HepG2 (cell line): ENCODE results near the gene GGA1. TPM values are rescaled to one million over a fixed set of nuclear protein-coding genes. Genes with fewer than 3 reads are reported as not detected.

ENCODE experiments used
- CCAR2 ChIP-seq: fragments of 200-400 bp; formaldehyde crosslinking; optimal IDR thresholded peaks from 2 replicates; pipeline ENCODE3; 2018; ENCODE audit warnings: low read depth, mild to moderate bottlenecking, low read length, moderate library complexity
- CCDC6 ChIP-seq: sonication (generic); formaldehyde crosslinking; IDR thresholded peaks from 2 replicates; pipeline ENCODE4 v1.8.1; 2022; ENCODE audit warnings: mild to moderate bottlenecking, missing genetic modification reagents, moderate library complexity
- HDAC1 ChIP-seq: sonication (generic); formaldehyde crosslinking; IDR thresholded peaks from 2 replicates; pipeline ENCODE4 v1.5.1; 2020; ENCODE audit warnings: mild to moderate bottlenecking, missing genetic modification reagents
- MBD4 ChIP-seq: IDR thresholded peaks from 2 replicates; pipeline ENCODE4 v1.6.1; 2012; ENCODE audit warnings: low read length, inconsistent platforms, borderline replicate concordance
- MIER2 ChIP-seq: IDR thresholded peaks from 2 replicates; pipeline ENCODE4 v1.6.1; 2016; ENCODE audit warnings: missing biosample characterization, missing genetic modification reagents
- MTF2 ChIP-seq: sonication (generic); formaldehyde crosslinking; IDR thresholded peaks from 2 replicates; pipeline ENCODE4 v1.5.0; 2020; ENCODE audit warnings: missing genetic modification reagents, borderline replicate concordance
- MYC ChIP-seq: sonication (generic); formaldehyde crosslinking; IDR thresholded peaks from 2 replicates; pipeline ENCODE4 v1.9.0; 2021; ENCODE audit warnings: missing genetic modification reagents, borderline replicate concordance
- SRY ChIP-seq: sonication (generic); formaldehyde crosslinking; IDR thresholded peaks from 2 replicates; pipeline ENCODE4 v1.8.0; 2022; ENCODE audit warnings: mild to moderate bottlenecking, missing genetic modification reagents
- STAT5B ChIP-seq: sonication (generic); formaldehyde crosslinking; IDR thresholded peaks from 2 replicates; pipeline ENCODE4 v1.4.0; 2020; ENCODE audit warnings: missing genetic modification reagents
- TARDBP ChIP-seq: sonication (generic); formaldehyde crosslinking; IDR thresholded peaks from 2 replicates; pipeline ENCODE4 v1.8.0; 2022; ENCODE audit warnings: mild to moderate bottlenecking, missing genetic modification reagents
- ZBED4 ChIP-seq: sonication (generic); formaldehyde crosslinking; IDR thresholded peaks from 2 replicates; pipeline ENCODE4 v1.4.0; 2020; ENCODE audit warnings: missing genetic modification reagents, borderline replicate concordance
- ZMYM3 ChIP-seq: sonication (generic); formaldehyde crosslinking; IDR thresholded peaks from 2 replicates; pipeline ENCODE4 v1.5.1; 2020; ENCODE audit warnings: mild to moderate bottlenecking, missing genetic modification reagents
- ZNF121 ChIP-seq: sonication (generic); formaldehyde crosslinking; IDR thresholded peaks from 2 replicates; pipeline ENCODE4 v1.5.0; 2020; ENCODE audit warnings: mild to moderate bottlenecking, missing genetic modification reagents
- ZNF160 ChIP-seq: sonication (generic); formaldehyde crosslinking; IDR thresholded peaks from 2 replicates; pipeline ENCODE4 v1.8.0; 2022; ENCODE audit warnings: mild to moderate bottlenecking, inconsistent platforms, missing genetic modification reagents
- ZNF329 ChIP-seq: sonication (generic); formaldehyde crosslinking; IDR thresholded peaks from 2 replicates; pipeline ENCODE4 v1.9.0; 2021; ENCODE audit warnings: low read depth, mild to moderate bottlenecking, missing genetic modification reagents
- ZNF687 ChIP-seq: sonication (generic); formaldehyde crosslinking; IDR thresholded peaks from 2 replicates; pipeline ENCODE4 v1.5.1; 2020; ENCODE audit warnings: mild to moderate bottlenecking, missing genetic modification reagents, moderate library complexity
- ZNF737 ChIP-seq: sonication (generic); formaldehyde crosslinking; IDR thresholded peaks from 2 replicates; pipeline ENCODE4 v1.5.0; 2020; ENCODE audit warnings: missing genetic modification reagents, mild to moderate bottlenecking, borderline replicate concordance
- ZNF792 ChIP-seq: IDR thresholded peaks from 2 replicates; pipeline ENCODE4 v1.6.1; 2016
- ZNF839 ChIP-seq: sonication (generic); formaldehyde crosslinking; IDR thresholded peaks from 2 replicates; pipeline ENCODE4 v1.4.0; 2020; ENCODE audit warnings: missing genetic modification reagents, mild to moderate bottlenecking, borderline replicate concordance
- polyA plus RNA-seq, 8 experiments: library from polyadenylated mRNA; depleted of rRNA in 3 of 8; stranded (reverse) in 7 of 8; unstranded in 1 of 8; fragments of >200 nt; fragmentation: Illumina TruSeq in 4 of 8; extraction: Trizol in 4 of 8; gene quantifications; 2 replicates each; pipeline versions ENCODE4 v1.2.1 to v1.2.3, GENCODE V29; 2011 to 2016; ENCODE audit warnings: low read depth in 4 of 8, missing spikeins in 1 of 8, mixed read lengths in 1 of 8; ENCODE audit not compliant: insufficient read depth in 1 of 8
- total RNA-seq, 5 experiments: library from RNA; depleted of rRNA; stranded (reverse); fragments of >200 nt; fragmentation: Illumina TruSeq; extraction: Trizol; gene quantifications; 2 replicates each; pipeline ENCODE4 v1.2.3, GENCODE V29; 2016; ENCODE audit warnings: low read depth in 1 of 5
- TF ChIP-seq, protein P1 (sequence below): sonication (generic); formaldehyde crosslinking; IDR thresholded peaks from 2 replicates; pipeline ENCODE4 v1.4.0; 2020; ENCODE audit warnings: mild to moderate bottlenecking, missing genetic modification reagents

GGA1 gene
- total and polyA plus RNA-seq, 2 of the 13 experiments (the other 11 are each of a cell fraction or from before 2014, with no cell fraction given): 29.1 to 87.2 TPM

DNA sequence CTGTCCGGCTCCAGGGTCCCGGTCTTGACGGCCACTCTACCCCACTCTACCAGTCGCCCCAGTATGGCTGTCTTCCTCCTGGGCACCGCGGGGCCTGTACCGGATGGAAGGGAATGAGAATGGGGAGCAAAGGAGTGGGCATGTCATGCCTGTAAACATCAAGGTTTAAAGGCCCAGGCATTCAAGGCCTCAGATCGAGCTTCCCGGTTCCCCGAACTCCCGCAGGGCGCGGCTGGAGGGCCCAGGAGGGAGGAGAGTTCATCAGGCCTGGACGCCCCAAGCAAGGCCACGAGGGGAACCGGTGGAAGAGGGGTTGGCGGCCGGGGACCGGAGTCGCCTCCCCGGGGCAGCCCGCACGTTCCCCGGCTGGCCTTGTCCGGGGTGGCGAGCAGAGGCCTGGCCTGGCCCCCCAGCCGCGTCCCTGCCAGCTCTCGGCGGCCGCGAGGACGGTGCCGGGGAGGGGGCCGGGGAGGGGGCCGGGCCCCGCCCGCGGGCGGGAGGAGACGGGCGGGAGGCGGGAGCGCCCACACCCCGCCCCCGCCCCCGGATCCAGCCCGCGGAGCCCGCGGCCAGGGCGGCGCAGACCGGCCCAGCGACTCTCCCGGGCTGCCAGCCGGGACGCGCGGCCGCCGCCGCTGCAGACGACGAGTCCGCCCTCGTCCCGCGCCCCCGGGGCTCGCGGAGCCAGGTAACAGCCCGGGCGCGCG, 48.6 kb upstream of the GGA1 start, which contains the start of gene CDC42EP1 (continued):
- TF ChIP-seq CCAR2: no peak
- TF ChIP-seq ZNF687 (CRISPR knock-in tag): peak; percentile 87
- no peak for TF ChIP-seq ZMYM3 (CRISPR knock-in tag)
- TF ChIP-seq ZNF121: no peak
- TF ChIP-seq MTF2 (CRISPR knock-in tag): no peak
- TF ChIP-seq ZNF329: no peak
- TF ChIP-seq ZNF160 (CRISPR knock-in tag): no peak
- no peak for TF ChIP-seq MBD4
- no peak; the same call in 1 of the 2 replicates for TF ChIP-seq SRY (CRISPR knock-in tag)
- no peak for TF ChIP-seq STAT5B (CRISPR knock-in tag)
- TF ChIP-seq ZNF839 (CRISPR knock-in tag): peak; percentile 33; the same call in 1 of the 2 replicates
- TF ChIP-seq TARDBP (CRISPR knock-in tag): no peak
- no peak for TF ChIP-seq MYC
- no peak for TF ChIP-seq MIER2 (CRISPR knock-in tag)
- no peak; the same call in 1 of the 2 replicates for TF ChIP-seq ZNF792 (CRISPR knock-in tag)
- TF ChIP-seq ZNF737 (CRISPR knock-in tag): no peak
- TF ChIP-seq CCDC6: no peak; the same call in 1 of the 2 replicates
- TF ChIP-seq, protein P1, sequence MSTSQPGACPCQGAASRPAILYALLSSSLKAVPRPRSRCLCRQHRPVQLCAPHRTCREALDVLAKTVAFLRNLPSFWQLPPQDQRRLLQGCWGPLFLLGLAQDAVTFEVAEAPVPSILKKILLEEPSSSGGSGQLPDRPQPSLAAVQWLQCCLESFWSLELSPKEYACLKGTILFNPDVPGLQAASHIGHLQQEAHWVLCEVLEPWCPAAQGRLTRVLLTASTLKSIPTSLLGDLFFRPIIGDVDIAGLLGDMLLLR (CRISPR knock-in tag): peak; percentile 50; the same call in 1 of the 2 replicates
- TF ChIP-seq HDAC1: peak; percentile 78
- no peak for TF ChIP-seq ZBED4 (CRISPR knock-in tag)
